Small intestine (tissue), 7 donors: ENCODE results near the gene SORBS2. TPM values are rescaled to one million over a fixed set of nuclear protein-coding genes. Genes with fewer than 3 reads are reported as not detected.

Source experiments
- DNase-seq, 2 donors: peaks; one replicate each; pipeline versions ENCODE4 v3.0.0 to v3.0.0-alpha.2; 2013
- FAIRE-seq: peaks from 2 replicates; lab custom pipeline; 2012; peaks lifted over from hg19 to GRCh38; lab: Jason Lieb, UNC
- H3K27ac ChIP-seq, 3 donors: one replicate each; pipeline ENCODE4 v1.5.1; 2013; ENCODE audit warnings: low read length in 2 of 3, mild to moderate bottlenecking in 2 of 3, control low read depth in 1 of 3, inconsistent platforms in 1 of 3, low read depth in 1 of 3, moderate library complexity in 1 of 3
- H3K27me3 ChIP-seq, 3 donors: one replicate each; pipeline ENCODE4 v1.6.1; 2013; ENCODE audit warnings: low read length in 3 of 3, inconsistent platforms in 1 of 3; ENCODE audit not compliant: control insufficient read depth in 3 of 3, insufficient read depth in 3 of 3
- H3K36me3 ChIP-seq, 3 donors: one replicate each; pipeline ENCODE4 v1.6.1; 2013; ENCODE audit warnings: low read length in 3 of 3, inconsistent platforms in 1 of 3, low read depth in 1 of 3, mild to moderate bottlenecking in 1 of 3, moderate library complexity in 1 of 3; ENCODE audit not compliant: control insufficient read depth in 3 of 3, insufficient read depth in 2 of 3
- H3K4me1 ChIP-seq, 3 donors: one replicate each; pipeline ENCODE4 v1.6.1; 2013; ENCODE audit warnings: low read length in 2 of 3, inconsistent platforms in 1 of 3, low read depth in 1 of 3, mild to moderate bottlenecking in 1 of 3, moderate library complexity in 1 of 3; ENCODE audit not compliant: control insufficient read depth in 3 of 3, insufficient read depth in 2 of 3
- H3K4me3 ChIP-seq, 3 donors: one replicate each; pipeline ENCODE4 v1.5.1; 2013; ENCODE audit warnings: low read length in 3 of 3, control low read depth in 1 of 3, inconsistent platforms in 1 of 3, low read depth in 1 of 3, mild to moderate bottlenecking in 1 of 3, moderate library complexity in 1 of 3
- H3K9me3 ChIP-seq, 2 donors: one replicate each; pipeline ENCODE4 v1.6.1; 2013; ENCODE audit warnings: low read depth in 1 of 2, low read length in 1 of 2; ENCODE audit not compliant: control insufficient read depth in 2 of 2, insufficient read depth in 1 of 2
- WGBS, 3 donors: extraction: QIAGEN DNeasy Blood & Tissue Kit; methylation state at CpG; one replicate each; pipeline ENCODE4 v1.1.7; 2013; 5-methylcytosine and 5-hydroxymethylcytosine counted together
- polyA plus RNA-seq, 4 donors: library from polyadenylated mRNA; stranded (reverse) in 3 of 4; unstranded in 1 of 4; fragments of 200-250 nt in 3 of 4; fragments of 120-200 nt in 1 of 4; gene quantifications; one replicate each; pipeline versions ENCODE4 v1.2.1 to v1.2.3, GENCODE V29; 2013
- donor health status: healthy with polysubstance abuse.
- donor health status: control.
- donor health status: control.
- donor health status: Bipolar disorder and iron deficiency.
- donor health status: healthy.

The SORBS2 gene
- polyA plus RNA-seq, 4 donors, result 1.6 to 36.5 (median 16.1) TPM

GRCh38 chr4:185538806-185539205 lies 273.2 kb downstream of the SORBS2 start:
- 40 to 48% (median 44%) methylated on average over 1 of the region's 1 CpG for WGBS, 3 donors
- Histone ChIP-seq H3K27me3 (peaks cover 0 to 57% (median 3%) of the 10 kb centered on the region in 3 donors), H3K9me3 (no peaks in the 10 kb centered on the region), H3K36me3 (no peaks in the 10 kb centered on the region), H3K4me3 (no peak overlapping the region), H3K4me1 (peaks cover 0 to 5% (median 3%) of the 10 kb centered on the region in 3 donors), H3K27ac (no peak overlapping the region)
- FAIRE-seq, result no peak
- no peak for DNase-seq

GRCh38 chr4:185536411-185536709 lies 275.6 kb downstream of the SORBS2 start:
- peaks cover 0 to 5% (median 3%) of the 10 kb centered on the region in 3 donors for H3K4me1 ChIP-seq
- FAIRE-seq (no peak), DNase-seq (no peak)
- peaks cover 0 to 55% (median 5%) of the 10 kb centered on the region in 3 donors for H3K27me3 ChIP-seq
- H3K36me3 ChIP-seq, result no peaks in the 10 kb centered on the region
- H3K9me3 ChIP-seq, result no peaks in the 10 kb centered on the region
- no peak overlapping the region for H3K4me3 ChIP-seq
- no peak overlapping the region for H3K27ac ChIP-seq
- 2 to 14% (median 13%) methylated on average over 4 of the region's 4 CpGs for WGBS, 3 donors

DNA sequence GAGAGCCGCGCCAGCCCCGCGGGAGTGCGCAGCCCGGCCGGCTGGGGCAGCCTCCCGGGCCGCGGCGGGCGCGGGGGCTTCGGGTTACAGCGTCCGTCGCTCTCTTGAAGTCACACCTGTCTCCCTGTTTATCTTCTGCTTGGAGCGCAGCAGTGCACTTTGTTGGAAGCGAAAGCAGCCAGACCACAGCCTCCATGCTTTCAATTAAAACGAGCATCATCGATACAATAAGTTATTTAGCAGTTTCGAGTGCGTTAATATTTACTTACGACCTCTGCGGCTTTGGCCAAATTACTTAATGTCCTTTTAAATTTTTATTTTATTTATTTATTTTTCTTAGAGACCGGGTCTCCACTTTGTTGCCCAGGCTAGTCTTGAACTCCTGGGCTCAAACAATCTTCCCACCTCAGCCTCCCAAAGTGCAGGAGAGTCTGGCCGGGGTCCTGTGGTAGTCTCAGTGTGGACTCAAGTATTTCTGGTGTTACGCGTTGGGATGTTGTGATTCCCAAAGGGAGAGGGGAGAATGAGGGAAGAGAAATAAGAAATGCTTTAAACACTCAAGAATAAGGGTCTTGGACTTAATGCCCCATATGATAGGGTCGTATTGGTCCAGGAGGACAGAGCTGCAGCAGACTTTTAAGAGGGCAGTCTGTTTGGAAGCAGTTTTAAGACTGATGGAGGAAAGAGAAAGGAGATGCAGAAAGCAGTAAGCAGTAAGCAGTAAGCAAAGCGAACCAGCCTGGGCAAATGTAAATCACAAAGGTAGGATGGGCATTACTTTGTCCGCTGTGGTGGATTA lies 276.2 kb downstream of the SORBS2 start:
- Histone ChIP-seq H3K27ac (peak overlapping the region in 1 of 3 donors; percentile 74), H3K27me3 (peaks cover 0 to 55% (median 5%) of the 10 kb centered on the region in 3 donors), H3K9me3 (no peaks in the 10 kb centered on the region), H3K4me3 (peak overlapping the region; percentile 33 to 46 (median 36)), H3K4me1 (peaks cover 0 to 3% (median 2%) of the 10 kb centered on the region in 3 donors), H3K36me3 (no peaks in the 10 kb centered on the region)
- peak in 1 of 2 donors; percentile 14 for DNase-seq
- no peak for FAIRE-seq
- 7 to 11% (median 11%) methylated on average over 32 of the region's 32 CpGs for WGBS, 3 donors
